ENCODE data around the gene VKORC1. TPM values are rescaled to one million over a fixed set of nuclear protein-coding genes. Genes with fewer than 3 reads are reported as not detected.

The VKORC1 gene
- total RNA-seq, 4 donors from 2014 or later = 20.6 to 207 (median 102) TPM

DNA sequence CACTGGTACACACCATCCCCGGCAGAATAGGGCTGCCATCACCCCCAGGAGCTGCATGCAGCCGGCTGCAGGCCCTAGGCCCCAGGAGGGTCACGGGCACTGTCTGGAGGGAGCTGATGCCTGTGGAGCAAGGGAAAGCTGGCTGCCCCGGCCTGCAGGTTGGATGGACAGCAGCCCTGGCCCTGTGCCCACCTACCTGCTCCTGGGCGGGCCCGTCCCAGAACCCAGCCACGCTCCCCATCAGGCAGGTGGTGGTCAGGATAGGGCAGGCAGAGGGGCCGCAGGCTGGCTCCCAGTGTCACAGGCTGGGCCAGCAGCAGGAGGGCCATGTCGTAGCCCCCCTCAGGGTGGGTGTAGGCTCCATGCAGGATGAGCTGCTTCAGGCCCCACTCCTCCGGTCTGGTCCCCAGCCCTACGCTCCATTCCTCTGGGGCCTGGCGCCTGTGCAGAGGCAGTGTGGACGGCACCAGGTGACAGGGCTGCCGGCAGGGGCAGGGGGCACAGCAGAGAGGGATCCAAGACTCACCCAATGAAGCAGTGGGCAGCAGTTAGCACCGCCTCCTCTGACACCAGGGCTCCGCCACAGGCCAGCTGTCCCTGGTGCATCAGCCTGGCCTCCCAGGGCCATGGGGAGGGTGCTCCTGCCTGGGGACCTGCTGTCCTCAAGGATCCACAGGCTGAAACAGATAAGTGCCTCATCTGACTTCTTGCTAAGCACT lies 9.9 kb downstream of the VKORC1 start:
- peak in 1 of 3 donors; percentile 45 for DNase-seq
- Histone ChIP-seq H3K27ac (no peak overlapping the region), H3K9me3 (no peaks in the 10 kb centered on the region), H3K27me3 (no peaks in the 10 kb centered on the region), H3K4me3 (no peak overlapping the region), H3K4me1 (peaks cover 0 to 19% (median 0%) of the 10 kb centered on the region in 4 donors), H3K36me3 (peaks cover 0 to 59% (median 0%) of the 10 kb centered on the region in 3 donors)
- no peak for TF ChIP-seq POLR2A (IDR thresholded peaks at IDR 0.05)
- TF ChIP-seq, protein P1, sequence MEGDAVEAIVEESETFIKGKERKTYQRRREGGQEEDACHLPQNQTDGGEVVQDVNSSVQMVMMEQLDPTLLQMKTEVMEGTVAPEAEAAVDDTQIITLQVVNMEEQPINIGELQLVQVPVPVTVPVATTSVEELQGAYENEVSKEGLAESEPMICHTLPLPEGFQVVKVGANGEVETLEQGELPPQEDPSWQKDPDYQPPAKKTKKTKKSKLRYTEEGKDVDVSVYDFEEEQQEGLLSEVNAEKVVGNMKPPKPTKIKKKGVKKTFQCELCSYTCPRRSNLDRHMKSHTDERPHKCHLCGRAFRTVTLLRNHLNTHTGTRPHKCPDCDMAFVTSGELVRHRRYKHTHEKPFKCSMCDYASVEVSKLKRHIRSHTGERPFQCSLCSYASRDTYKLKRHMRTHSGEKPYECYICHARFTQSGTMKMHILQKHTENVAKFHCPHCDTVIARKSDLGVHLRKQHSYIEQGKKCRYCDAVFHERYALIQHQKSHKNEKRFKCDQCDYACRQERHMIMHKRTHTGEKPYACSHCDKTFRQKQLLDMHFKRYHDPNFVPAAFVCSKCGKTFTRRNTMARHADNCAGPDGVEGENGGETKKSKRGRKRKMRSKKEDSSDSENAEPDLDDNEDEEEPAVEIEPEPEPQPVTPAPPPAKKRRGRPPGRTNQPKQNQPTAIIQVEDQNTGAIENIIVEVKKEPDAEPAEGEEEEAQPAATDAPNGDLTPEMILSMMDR (IDR thresholded peaks at IDR 0.05) = no peak

DNA sequence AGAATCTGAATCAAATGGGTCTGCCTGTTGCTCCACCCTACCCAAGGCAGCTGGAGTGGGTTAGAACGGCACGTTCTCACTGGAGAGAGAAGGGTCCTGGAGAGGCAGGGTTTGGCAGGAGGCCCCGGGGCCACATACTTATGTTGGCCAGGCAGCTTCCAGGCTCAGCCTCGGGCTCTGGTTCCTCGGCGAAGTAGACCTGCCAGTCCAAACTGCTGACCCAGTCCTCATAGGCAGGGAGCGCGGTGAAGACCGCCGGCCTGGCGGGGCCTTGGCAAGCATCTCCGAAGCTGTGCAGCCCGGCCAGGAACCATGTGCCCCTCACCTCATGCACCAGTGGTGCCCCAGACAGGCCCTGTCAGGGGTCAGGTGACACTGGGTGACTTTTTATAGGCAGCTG lies 10.6 kb downstream of the VKORC1 start:
- H3K36me3 ChIP-seq = peaks cover 0 to 59% (median 0%) of the 10 kb centered on the region in 3 donors
- TF ChIP-seq POLR2A (IDR thresholded peaks at IDR 0.05) = no peak
- TF ChIP-seq, protein P1 (IDR thresholded peaks at IDR 0.05) = no peak
- no peak for DNase-seq

DNA sequence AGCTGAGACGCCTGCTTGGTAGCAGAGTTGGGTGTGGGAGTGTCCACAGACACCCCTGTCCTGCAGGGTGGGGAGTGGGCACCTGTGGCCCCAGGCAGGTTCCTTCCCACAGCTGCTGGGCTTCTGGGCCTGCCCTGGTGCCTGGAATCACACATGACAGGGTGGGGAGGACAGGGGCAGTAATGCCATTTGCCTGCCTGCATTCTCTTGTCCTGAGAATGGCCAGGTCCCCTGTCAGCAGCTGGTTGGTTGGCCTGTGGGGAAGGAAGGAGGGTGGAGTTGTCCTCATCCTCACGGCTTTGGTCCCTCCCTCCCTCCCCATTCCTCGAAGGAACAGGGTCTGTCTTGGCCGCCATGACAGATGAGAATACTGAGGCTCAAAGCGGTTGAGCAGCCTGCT lies 11.0 kb downstream of the VKORC1 start:
- H3K36me3 ChIP-seq = peaks cover 0 to 59% (median 0%) of the 10 kb centered on the region in 3 donors
- TF ChIP-seq, protein P1 (IDR thresholded peaks at IDR 0.05) = no peak
- TF ChIP-seq POLR2A (IDR thresholded peaks at IDR 0.05) = no peak
- no peaks in the 10 kb centered on the region for H3K9me3 ChIP-seq
- no peak overlapping the region for H3K27ac ChIP-seq
- DNase-seq = no peak
- H3K27me3 ChIP-seq = no peaks in the 10 kb centered on the region
- H3K4me1 ChIP-seq = peaks cover 0 to 19% (median 0%) of the 10 kb centered on the region in 4 donors
- H3K4me3 ChIP-seq = no peak overlapping the region

More for the DNA sequence above, 10.6 kb downstream of the VKORC1 start:
- Histone ChIP-seq H3K27ac (no peak overlapping the region), H3K9me3 (no peaks in the 10 kb centered on the region), H3K4me1 (peaks cover 0 to 19% (median 0%) of the 10 kb centered on the region in 4 donors), H3K27me3 (no peaks in the 10 kb centered on the region), H3K4me3 (no peak overlapping the region)

DNA sequence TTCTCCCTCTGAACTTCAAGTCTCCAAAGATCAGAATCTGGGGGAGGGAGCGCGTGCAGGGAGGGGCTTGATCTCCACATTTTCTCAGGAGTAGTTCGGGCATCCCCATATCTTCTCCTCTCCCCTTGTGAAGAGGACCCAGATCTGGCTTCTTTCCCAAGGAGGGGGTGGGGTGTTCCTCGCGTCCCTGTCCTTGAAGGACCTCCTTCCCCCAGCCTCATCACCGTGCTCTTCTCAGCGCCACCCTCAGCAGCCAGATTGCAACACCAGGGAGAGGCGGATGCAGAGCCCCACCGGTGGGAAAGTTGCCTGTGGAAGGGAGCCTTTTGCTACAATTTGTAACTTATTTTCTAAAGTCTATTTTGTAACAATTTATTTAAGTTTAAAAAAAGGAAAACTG lies 11.5 kb downstream of the VKORC1 start:
- H3K27me3 ChIP-seq = no peaks in the 10 kb centered on the region
- no peak for TF ChIP-seq POLR2A (IDR thresholded peaks at IDR 0.05)
- TF ChIP-seq, protein P1 (IDR thresholded peaks at IDR 0.05) = no peak
- no peaks in the 10 kb centered on the region for H3K9me3 ChIP-seq
- DNase-seq = no peak
- H3K4me3 ChIP-seq = no peak overlapping the region
- H3K27ac ChIP-seq = peak overlapping the region in 2 of 4 donors; percentile 28 to 37
- H3K4me1 ChIP-seq = peaks cover 0 to 19% (median 0%) of the 10 kb centered on the region in 4 donors
- H3K36me3 ChIP-seq = peaks cover 0 to 63% (median 0%) of the 10 kb centered on the region in 3 donors

DNA sequence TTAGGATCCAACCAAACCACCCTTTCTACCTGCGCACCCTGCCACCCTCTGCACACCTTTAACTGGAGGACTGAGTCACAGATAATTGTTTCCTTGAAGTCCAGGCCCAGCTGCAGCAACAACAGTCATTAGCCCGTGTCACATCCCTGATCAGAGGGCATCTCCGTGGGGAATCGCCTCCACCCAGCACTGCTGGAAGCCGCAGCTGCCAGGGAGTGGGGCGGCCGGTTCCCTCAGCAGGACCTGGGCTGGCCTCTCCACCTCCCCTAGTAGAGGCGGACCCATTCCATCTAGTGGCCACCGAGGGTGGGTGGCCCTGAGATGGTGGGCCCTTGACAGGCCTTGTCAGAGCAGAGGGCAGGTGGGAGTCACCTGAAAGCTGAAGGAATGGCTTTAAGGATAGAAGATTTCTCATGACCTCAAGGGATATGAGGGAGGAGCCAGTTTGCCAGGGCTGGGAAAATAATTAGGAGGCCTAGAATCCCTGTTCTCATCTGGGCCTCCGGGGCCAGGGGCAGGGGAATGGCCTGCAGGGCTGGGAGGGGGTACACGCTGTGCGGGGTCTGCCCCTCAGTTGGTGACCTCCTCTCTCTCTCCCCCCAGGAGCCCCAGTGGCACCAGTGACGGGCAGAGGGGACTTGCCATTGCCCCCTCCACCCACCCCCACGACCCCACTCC lies 12.1 kb downstream of the VKORC1 start:
- Histone ChIP-seq H3K27me3 (no peaks in the 10 kb centered on the region), H3K36me3 (peaks cover 0 to 69% (median 0%) of the 10 kb centered on the region in 3 donors), H3K9me3 (no peaks in the 10 kb centered on the region), H3K27ac (peak overlapping the region in 2 of 4 donors; percentile 28 to 37), H3K4me1 (peaks cover 0 to 19% (median 0%) of the 10 kb centered on the region in 4 donors), H3K4me3 (no peak overlapping the region)
- no peak for TF ChIP-seq POLR2A (IDR thresholded peaks at IDR 0.05)
- TF ChIP-seq, protein P1 (IDR thresholded peaks at IDR 0.05) = no peak
- peak in 2 of 3 donors; percentile 62 to 68 for DNase-seq

Measured in Peyer's patch (tissue), 4 donors.